NCI-H2196 (cell line): Measurements from ENCODE around the gene GPRC5C.
"Not testable (repeated sequence)": the region's sequence is repeated elsewhere in the genome, so short reads cannot be mapped to it uniquely, and the experiment has no call there.

Source experiments
- DNase-seq: peaks from one replicate; lab custom pipeline; 2025; ENCODE audit not compliant: unreplicated experiment; lab: John Stamatoyannopoulos, UW

Gene GPRC5C

GRCh38 chr17:74404789-74405188, 27.1 kb upstream of the GPRC5C start:
- no peak for DNase-seq

DNA sequence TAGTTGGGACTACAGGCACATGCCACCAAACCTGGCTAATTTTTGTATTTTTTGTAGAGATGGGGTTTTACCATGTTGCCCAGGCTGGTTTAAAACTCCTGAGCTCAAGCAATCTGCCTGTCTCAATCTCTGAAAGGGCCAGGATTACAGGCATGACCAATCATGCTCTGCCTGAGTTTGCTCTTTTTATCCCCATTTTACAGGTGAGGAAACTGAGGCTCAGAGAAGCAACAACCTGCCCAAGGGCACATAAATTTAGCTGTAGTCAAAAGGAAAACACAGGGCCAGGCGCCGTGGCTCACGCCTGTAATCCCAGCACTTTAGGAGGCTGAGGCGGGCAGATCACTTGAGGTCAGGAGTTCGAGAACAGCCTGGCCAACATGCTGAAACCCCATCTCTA, 26.6 kb upstream of the GPRC5C start:
- not testable (repeated sequence) for DNase-seq

GRCh38 chr17:74407384-74407783, 24.5 kb upstream of the GPRC5C start:
- peak; percentile 33 for DNase-seq

DNA sequence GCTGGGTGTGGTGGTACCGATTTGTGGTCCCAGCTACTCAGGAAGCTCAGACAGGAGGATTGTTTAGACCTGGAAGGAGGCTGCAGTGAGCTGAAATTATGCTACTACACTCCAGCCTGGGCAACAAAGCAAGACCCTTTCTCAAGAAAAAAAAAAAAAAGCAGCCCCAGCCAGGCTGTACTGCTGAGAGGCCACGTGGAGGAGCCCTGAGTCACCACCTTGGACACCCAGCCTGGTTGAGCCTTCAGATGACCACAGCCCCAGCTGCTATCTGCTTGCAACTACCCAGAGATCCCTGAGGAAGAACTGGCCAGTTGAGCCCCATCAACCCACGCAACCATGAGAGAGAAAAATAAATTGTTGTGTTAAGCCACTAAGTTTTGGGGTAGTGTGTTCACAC, 23.6 kb upstream of the GPRC5C start:
- DNase-seq, result peak; percentile 46

- DNase-seq, result peak; percentile 83
These were observed 23.1 kb upstream of the GPRC5C start for GRCh38 chr17:74408815-74409214.

GRCh38 chr17:74410001-74410443, 21.9 kb upstream of the GPRC5C start:
- no peak for DNase-seq

DNA sequence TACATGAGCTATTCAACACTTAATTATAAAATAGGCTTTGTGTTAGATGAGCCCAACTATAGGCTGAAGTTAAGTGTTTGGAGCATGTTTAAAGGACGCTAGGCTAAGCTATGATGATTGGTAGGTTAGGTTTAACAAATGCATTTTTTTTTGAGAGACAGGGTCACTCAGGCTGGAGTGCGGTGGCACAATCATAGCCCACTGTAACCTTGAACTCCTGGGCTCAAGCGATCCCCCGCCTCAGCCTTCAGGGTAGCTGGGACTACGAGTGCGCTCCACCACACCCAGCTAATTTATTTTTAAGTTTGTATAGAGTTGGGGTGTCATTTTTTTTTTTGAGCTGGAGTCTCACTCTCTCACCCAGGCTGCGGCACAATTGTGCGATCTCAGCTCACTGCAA, 19.3 kb upstream of the GPRC5C start:
- no peak for DNase-seq

GRCh38 chr17:74413491-74413890, 18.4 kb upstream of the GPRC5C start:
- no peak for DNase-seq

- no peak for DNase-seq
These were observed 17.4 kb upstream of the GPRC5C start for GRCh38 chr17:74414510-74414909.

GRCh38 chr17:74415608-74416396, 16.1 kb upstream of the GPRC5C start:
- no peak for DNase-seq

DNA sequence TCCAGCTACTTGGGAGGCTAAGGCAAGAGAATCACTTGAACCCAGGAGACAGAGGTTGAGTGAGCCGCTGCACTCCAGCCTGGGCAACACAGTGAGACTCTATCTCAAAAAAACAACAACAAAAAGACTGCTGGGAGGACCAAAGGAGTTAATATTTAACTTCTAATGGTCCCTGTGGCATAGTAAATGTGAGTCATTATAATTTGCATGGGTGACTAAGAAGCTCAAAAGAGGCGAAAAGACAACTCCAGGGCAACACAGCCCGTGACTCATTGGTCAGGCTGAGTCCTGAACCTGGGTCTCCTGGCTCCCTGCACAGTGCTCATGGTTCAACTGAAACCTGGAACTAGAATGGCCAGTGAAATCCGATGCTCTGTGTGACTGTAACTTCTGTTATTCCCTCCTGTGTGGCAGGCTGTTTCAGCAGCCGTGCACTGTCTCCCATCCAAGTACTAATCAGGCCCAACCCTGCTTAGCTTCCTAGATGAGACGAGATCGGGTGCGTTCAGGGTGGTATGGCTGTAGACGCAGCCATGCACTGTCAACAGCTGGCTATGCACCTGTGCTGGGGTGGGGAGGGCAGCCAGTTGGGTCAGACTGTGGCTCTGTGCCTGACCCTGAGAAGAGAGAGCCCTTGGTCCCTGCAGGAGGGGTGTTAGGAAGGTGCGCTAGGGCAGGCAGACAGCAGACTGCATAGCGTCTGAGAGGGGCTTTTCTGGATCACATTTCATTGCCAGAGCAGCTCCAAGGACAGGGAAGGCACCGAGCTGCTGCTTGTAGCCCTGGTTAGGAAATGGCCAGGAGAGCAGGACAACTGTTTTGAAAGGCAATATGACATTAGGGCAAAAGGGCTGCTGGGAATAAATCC, 14.5 kb upstream of the GPRC5C start:
- no peak for DNase-seq

DNA sequence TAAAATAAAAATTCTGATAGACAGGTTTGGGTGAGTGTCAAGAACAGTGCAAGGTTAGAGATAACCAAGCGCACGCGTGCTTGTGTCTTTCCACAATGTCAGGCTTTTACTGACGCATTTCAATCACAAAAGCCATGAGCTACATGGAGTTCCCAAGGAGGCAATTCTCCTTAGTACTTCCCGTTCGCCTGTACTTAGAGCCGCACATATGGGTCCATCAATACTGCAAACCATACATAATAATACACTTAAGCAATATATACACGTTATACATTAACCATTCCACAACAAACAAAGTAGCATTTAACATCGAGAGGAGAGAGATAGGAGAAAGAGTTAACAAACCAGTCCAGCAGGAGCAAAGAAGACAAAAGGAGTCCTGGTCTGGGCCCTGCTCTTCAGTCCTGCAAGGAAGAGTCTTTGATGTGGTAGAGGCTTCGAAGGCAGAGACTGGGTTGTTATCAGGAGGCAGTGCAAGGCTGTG, 11.9 kb upstream of the GPRC5C start:
- DNase-seq, result no peak

- no peak for DNase-seq
These were observed 7.8 kb upstream of the GPRC5C start for GRCh38 chr17:74424117-74424516.

- no peak for DNase-seq
These were observed 7.2 kb upstream of the GPRC5C start for GRCh38 chr17:74424657-74425056.

- no peak for DNase-seq
These were observed 5.3 kb upstream of the GPRC5C start for GRCh38 chr17:74426551-74427047.

GRCh38 chr17:74427048-74427762, 4.7 kb upstream of the GPRC5C start:
- DNase-seq, result no peak

- no peak for DNase-seq
These were observed 4.1 kb upstream of the GPRC5C start for GRCh38 chr17:74427763-74428153.

- no peak for DNase-seq
These were observed 2.1 kb upstream of the GPRC5C start for GRCh38 chr17:74429604-74430384.

DNA sequence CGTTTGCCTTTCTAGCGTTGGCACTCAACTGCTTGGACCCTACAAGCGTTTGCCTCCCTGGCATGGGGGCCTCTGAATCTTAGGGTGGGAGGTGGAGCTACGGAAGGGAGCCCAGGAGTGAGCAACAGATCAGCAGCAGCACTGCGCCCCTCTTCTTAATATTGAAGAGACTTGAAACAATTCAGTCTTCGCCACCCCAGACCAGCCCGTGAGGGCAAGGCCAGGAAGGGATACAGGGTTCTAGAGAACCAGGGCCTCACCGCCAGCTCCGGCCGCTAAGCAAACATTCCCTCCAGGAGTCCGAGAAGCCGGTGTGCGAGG, 1.5 kb upstream of the GPRC5C start:
- no peak for DNase-seq

DNA sequence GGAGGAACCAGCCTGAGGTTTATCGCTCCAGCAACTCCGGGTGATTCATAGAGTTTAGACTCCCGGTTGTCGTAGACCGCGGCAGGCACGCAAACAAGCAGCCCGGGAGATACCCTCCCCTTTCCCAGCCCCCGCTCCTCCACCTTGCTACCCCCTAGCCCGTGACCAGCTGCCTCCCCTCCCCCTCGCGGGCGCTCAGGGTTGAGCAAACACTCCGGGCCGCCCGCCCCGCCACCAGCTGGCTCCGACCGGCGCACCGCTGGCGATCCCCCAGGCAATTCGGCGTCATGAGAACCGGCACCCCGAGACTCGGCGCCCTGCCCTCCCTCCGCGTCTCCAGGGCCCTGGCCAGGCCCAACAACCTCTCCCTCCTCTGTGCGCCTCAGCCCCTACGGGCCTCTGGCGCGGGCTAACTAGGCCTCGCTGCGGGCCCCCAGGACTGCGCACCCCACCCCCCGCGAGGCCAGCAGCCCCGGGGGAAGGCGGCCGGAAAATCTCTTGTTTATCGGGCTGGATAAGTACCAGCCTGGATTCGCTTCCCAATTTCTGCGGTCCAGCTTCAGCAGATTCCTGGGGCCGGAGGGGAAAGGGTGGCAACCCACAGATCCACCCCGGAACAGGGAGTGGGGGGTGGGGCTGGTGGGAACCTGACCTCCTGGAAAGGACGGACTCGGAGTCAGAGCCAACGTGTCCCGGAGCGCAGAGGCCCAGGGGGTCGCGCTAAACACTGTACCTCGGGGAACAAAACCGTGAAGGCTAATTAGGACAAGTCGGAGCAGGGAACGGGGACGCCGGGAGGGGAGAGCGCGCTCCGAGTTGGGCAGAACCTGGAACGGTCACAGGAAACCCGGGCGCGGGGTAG, 951 bp upstream of the GPRC5C start:
- peak; percentile 84 for DNase-seq
